GM18507 (cell line): Measurements from ENCODE around the gene APLNR.

Source experiments
- DNase-seq: peaks from one replicate; pipeline ENCODE4 v3.0.0; 2011; ENCODE audit warnings: low read depth; ENCODE audit not compliant: insufficient read length; ENCODE audit errors: extremely low spot score
- FAIRE-seq: peaks from 2 replicates; lab custom pipeline; 2011; peaks lifted over from hg19 to GRCh38; lab: Jason Lieb, UNC

APLNR gene

GRCh38 chr11:57191311-57192219 is 45.5 kb downstream of the APLNR start:
- no peak for DNase-seq
- FAIRE-seq = no peak

DNA sequence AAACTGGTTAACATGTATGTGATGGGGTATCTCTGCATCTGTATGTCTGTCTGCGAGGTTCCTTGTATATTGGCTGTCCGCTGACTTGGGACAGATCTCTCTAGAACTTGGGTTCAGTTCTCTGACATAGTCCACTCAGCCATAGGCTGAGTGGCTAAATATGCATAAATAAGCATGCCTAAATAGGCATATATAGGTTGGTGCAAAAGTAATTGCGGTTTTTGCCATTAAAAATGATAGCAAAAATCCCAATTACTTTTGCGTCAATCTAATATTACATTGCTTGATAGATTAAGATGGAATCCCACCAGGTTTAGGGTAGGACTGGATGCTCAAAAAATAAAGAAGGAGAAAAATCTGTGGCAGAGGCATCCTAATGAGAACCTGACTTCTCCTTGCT is 46.5 kb downstream of the APLNR start:
- no peak for DNase-seq
- no peak for FAIRE-seq
